ENCODE results near the gene LYPD1.

GRCh38 chr2:132607426-132608090, 62.4 kb downstream of the LYPD1 start:
- TF ChIP-seq SIN3A (IDR thresholded peaks at IDR 0.05; ENCODE audit: borderline replicate concordance, insufficient read depth, low read depth, low read length) (no peak), CTCF (IDR thresholded peaks at IDR 0.05) (no peak)

All from Panc1 (cell line).